ENCODE data around the gene IL10RB. TPM values are rescaled to one million over a fixed set of nuclear protein-coding genes. Genes with fewer than 3 reads are reported as not detected.

The IL10RB gene
- total RNA-seq, 4 donors from 2014 or later: 13.1 to 23.7 (median 20.5) TPM

DNA sequence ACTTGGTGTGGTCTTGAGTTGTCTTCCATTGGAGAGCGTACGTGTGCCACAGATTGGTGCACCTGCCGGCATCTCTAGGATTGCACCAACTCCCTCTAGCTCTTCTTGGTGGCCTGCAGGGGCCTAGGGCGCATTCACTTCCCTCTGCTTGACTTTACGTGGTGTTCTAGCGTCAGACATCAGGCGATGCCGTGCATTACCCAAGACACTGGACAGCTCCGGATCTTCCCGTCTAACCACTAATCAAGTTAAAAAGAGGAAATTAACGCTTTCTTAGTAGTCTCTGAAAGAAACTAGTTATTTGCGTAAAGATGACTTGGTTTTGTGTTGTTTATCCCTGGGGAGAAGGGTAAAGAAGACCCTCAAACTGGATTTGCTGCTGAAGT lies 510 bp upstream of the IL10RB start:
- peak overlapping the region; percentile 71 to 86 for H3K4me3 ChIP-seq
- no peaks in the 10 kb centered on the region for H3K9me3 ChIP-seq
- H3K27me3 ChIP-seq: no peaks in the 10 kb centered on the region
- peak overlapping the region in 3 of 4 donors; percentile 86 to 87 (median 87) for H3K27ac ChIP-seq
- peak; percentile 59 for ATAC-seq
- peaks cover 0 to 46% of the 10 kb centered on the region in 2 donors for H3K36me3 ChIP-seq
- WGBS, 2 donors (ENCODE audit: low coverage in 1 of 2): 21 to 50% methylated on average over 1 to 5 of the region's 12 CpGs
- H3K4me1 ChIP-seq: peaks cover 0 to 31% (median 4%) of the 10 kb centered on the region in 3 donors
- TF ChIP-seq EP300 (IDR thresholded peaks at IDR 0.05) (no peak), POLR2AphosphoS5 (IDR thresholded peaks at IDR 0.05) (no peak)

DNA sequence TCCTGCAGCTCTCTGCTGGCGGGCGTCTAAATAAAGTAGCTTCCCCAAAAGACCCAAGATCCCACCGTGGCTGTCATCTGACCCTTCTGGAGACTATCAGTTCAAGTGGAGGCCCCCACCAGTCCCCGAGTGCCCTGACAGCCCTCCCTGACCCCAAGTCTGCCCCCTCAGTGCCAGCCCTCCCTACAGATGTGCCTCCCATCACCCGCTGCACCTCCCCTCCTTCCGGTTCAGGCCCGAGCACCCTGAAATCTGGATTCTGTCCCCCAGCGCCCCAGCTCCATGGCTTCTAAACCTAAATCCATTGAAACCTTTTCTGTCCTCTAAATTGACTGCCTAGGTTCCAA lies 595 bp downstream of the IL10RB start:
- H3K4me1 ChIP-seq: peaks cover 0 to 31% (median 4%) of the 10 kb centered on the region in 3 donors
- TF ChIP-seq, protein P1, sequence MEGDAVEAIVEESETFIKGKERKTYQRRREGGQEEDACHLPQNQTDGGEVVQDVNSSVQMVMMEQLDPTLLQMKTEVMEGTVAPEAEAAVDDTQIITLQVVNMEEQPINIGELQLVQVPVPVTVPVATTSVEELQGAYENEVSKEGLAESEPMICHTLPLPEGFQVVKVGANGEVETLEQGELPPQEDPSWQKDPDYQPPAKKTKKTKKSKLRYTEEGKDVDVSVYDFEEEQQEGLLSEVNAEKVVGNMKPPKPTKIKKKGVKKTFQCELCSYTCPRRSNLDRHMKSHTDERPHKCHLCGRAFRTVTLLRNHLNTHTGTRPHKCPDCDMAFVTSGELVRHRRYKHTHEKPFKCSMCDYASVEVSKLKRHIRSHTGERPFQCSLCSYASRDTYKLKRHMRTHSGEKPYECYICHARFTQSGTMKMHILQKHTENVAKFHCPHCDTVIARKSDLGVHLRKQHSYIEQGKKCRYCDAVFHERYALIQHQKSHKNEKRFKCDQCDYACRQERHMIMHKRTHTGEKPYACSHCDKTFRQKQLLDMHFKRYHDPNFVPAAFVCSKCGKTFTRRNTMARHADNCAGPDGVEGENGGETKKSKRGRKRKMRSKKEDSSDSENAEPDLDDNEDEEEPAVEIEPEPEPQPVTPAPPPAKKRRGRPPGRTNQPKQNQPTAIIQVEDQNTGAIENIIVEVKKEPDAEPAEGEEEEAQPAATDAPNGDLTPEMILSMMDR (IDR thresholded peaks at IDR 0.05): no peak
- TF ChIP-seq POLR2A (IDR thresholded peaks at IDR 0.05) (no peak), EP300 (IDR thresholded peaks at IDR 0.05) (no peak), POLR2AphosphoS5 (IDR thresholded peaks at IDR 0.05) (no peak)
- H3K27me3 ChIP-seq: no peaks in the 10 kb centered on the region
- no peak for ATAC-seq
- peaks cover 0 to 54% of the 10 kb centered on the region in 2 donors for H3K36me3 ChIP-seq
- H3K27ac ChIP-seq: peak overlapping the region; percentile 3 to 87 (median 86)
- H3K4me3 ChIP-seq: peak overlapping the region; percentile 71 to 86
- no peaks in the 10 kb centered on the region for H3K9me3 ChIP-seq
- WGBS, 2 donors (ENCODE audit: low coverage in 1 of 2): 8 to 10% methylated on average over 2 to 8 of the region's 8 CpGs

DNA sequence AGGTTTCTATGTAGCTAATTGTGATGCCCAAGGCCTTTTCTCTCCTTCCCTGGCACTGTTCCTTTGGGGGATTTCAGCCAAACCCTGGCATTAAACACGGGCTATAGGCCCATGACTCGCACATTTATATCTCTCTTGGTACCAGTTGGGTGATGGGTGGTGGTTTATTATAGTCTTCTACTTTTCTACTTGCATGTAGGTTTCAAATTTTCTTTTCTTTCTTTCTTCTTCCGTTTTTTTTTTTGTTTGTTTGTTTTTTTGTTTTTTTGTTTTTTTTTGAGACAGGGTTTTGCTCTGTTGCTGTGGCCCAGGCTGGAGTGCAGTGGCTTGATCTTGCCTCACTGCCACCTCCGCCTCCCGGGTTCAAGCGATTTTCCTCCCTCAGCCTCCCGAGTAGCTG lies 1.1 kb downstream of the IL10RB start:
- Histone ChIP-seq H3K36me3 (peaks cover 0 to 53% of the 10 kb centered on the region in 2 donors), H3K27ac (peak overlapping the region in 3 of 4 donors; percentile 86 to 87 (median 87)), H3K4me1 (peaks cover 0 to 31% (median 4%) of the 10 kb centered on the region in 3 donors), H3K4me3 (peak overlapping the region; percentile 71 to 86), H3K27me3 (no peaks in the 10 kb centered on the region), H3K9me3 (no peaks in the 10 kb centered on the region)
- TF ChIP-seq, protein P1 (IDR thresholded peaks at IDR 0.05): no peak
- no peak for TF ChIP-seq POLR2AphosphoS5 (IDR thresholded peaks at IDR 0.05)
- no peak for TF ChIP-seq POLR2A (IDR thresholded peaks at IDR 0.05)
- no peak for TF ChIP-seq EP300 (IDR thresholded peaks at IDR 0.05)
- no peak for ATAC-seq
- 58 to 60% methylated on average over 1 to 3 of the region's 7 CpGs for WGBS, 2 donors (ENCODE audit: low coverage in 1 of 2)

DNA sequence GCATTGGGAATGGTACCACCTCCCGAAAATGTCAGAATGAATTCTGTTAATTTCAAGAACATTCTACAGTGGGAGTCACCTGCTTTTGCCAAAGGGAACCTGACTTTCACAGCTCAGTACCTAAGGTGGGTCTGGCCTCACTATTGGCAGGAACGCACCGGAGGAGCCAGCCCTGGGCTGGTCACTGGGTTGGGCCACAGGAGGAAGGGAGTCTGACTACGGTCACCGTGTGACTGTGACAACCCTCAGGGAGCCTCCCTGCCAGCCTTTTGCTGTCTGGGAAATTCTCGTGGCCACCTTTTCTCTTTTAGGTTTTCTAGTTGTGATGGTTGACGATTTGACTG lies 2.2 kb downstream of the IL10RB start:
- no peaks in the 10 kb centered on the region for H3K9me3 ChIP-seq
- no peak overlapping the region for H3K27ac ChIP-seq
- no peak for TF ChIP-seq POLR2AphosphoS5 (IDR thresholded peaks at IDR 0.05)
- no peak for TF ChIP-seq EP300 (IDR thresholded peaks at IDR 0.05)
- TF ChIP-seq, protein P1 (IDR thresholded peaks at IDR 0.05): no peak
- TF ChIP-seq POLR2A (IDR thresholded peaks at IDR 0.05): no peak
- ATAC-seq: no peak
- 74 to 93% methylated on average over 3 to 4 of the region's 7 CpGs for WGBS, 2 donors (ENCODE audit: low coverage in 1 of 2)
- H3K27me3 ChIP-seq: no peaks in the 10 kb centered on the region
- peaks cover 0 to 53% of the 10 kb centered on the region in 2 donors for H3K36me3 ChIP-seq
- no peak overlapping the region for H3K4me3 ChIP-seq
- peaks cover 0 to 31% (median 4%) of the 10 kb centered on the region in 3 donors for H3K4me1 ChIP-seq

GRCh38 chr21:33268737-33269441 lies 2.7 kb downstream of the IL10RB start:
- H3K27me3 ChIP-seq: no peaks in the 10 kb centered on the region
- peaks cover 0 to 53% of the 10 kb centered on the region in 2 donors for H3K36me3 ChIP-seq
- TF ChIP-seq, protein P1 (IDR thresholded peaks at IDR 0.05): no peak
- TF ChIP-seq POLR2AphosphoS5 (IDR thresholded peaks at IDR 0.05) (no peak), EP300 (IDR thresholded peaks at IDR 0.05) (no peak), POLR2A (IDR thresholded peaks at IDR 0.05) (no peak)
- no peaks in the 10 kb centered on the region for H3K9me3 ChIP-seq
- 80 to 84% methylated on average over 6 to 7 of the region's 12 CpGs for WGBS, 2 donors (ENCODE audit: low coverage in 1 of 2)
- peaks cover 0 to 31% (median 4%) of the 10 kb centered on the region in 3 donors for H3K4me1 ChIP-seq
- ATAC-seq: no peak
- no peak overlapping the region for H3K4me3 ChIP-seq
- no peak overlapping the region for H3K27ac ChIP-seq
